Suprapubic skin (tissue), 4 donors: ENCODE data around the gene STK40.

ENCODE experiments used
- CTCF ChIP-seq, 2 donors: fragments of 200-600 bp in 1 of 2; fragments of 450-650 bp in 1 of 2; sonication (generic) in 1 of 2; IDR thresholded peaks; one replicate each; pipeline ENCODE4 v1.5.1; 2016 to 2019; ENCODE audit warnings: antibody characterized with exemption in 2 of 2, mild to moderate bottlenecking in 1 of 2, moderate library complexity in 1 of 2
- EP300 ChIP-seq: sonication (generic); formaldehyde crosslinking; IDR thresholded peaks from one replicate; pipeline ENCODE4 v1.6.1; 2017; ENCODE audit warnings: antibody characterized with exemption
- POLR2A ChIP-seq, 2 donors: fragments of 450-650 bp; IDR thresholded peaks; one replicate each; pipeline ENCODE4 v1.6.1; 2017; ENCODE audit warnings: antibody characterized with exemption in 2 of 2, mild to moderate bottlenecking in 2 of 2, moderate library complexity in 2 of 2
- POLR2AphosphoS5 ChIP-seq, 3 donors: sonication (generic); formaldehyde crosslinking; IDR thresholded peaks; one replicate each; pipeline ENCODE4 v1.6.1; 2017; ENCODE audit warnings: antibody characterized with exemption in 3 of 3

GRCh38 chr1:36382231-36382630 lies 3.5 kb downstream of the STK40 start:
- no peak for TF ChIP-seq CTCF (IDR thresholded peaks at IDR 0.05)
- TF ChIP-seq POLR2AphosphoS5 (IDR thresholded peaks at IDR 0.05) = no peak
- TF ChIP-seq EP300 = no peak
- TF ChIP-seq POLR2A (IDR thresholded peaks at IDR 0.05) = no peak
